HG03565 (cell line): ENCODE results near the gene SNN.
A peak's percentile ranks its signal among the peaks of the same experiment; 100 is the strongest.

Experiments
- ATAC-seq: cut with Tn5 transposase; IDR thresholded peaks from one replicate; pipeline ENCODE4 v1.9.1; 2021; ENCODE audit warnings: mild to moderate bottlenecking, moderate library complexity; ENCODE audit not compliant: unreplicated experiment

SNN gene

GRCh38 chr16:11667824-11668622 lies at the start of gene SNN:
TSS of gene SNN (plus strand) at chr16:11668455. CDS start at chr16:11676060, 7,605 bp downstream.
- ATAC-seq, result peak; percentile 36

- no peak for ATAC-seq
These were observed 48.9 kb upstream of the SNN start for GRCh38 chr16:11619327-11619851.

- no peak for ATAC-seq
These were observed 47.8 kb upstream of the SNN start for GRCh38 chr16:11620243-11621003.

GRCh38 chr16:11621539-11621919 lies 46.7 kb upstream of the SNN start:
- no peak for ATAC-seq

- ATAC-seq, result no peak
These were observed 46.2 kb upstream of the SNN start for GRCh38 chr16:11621920-11622651.

GRCh38 chr16:11624205-11624604 lies 44.0 kb upstream of the SNN start:
- no peak for ATAC-seq

- ATAC-seq, result no peak
These were observed 43.3 kb upstream of the SNN start for GRCh38 chr16:11624636-11625607.

- ATAC-seq, result no peak
These were observed 42.5 kb upstream of the SNN start for GRCh38 chr16:11625769-11626168.

- ATAC-seq, result no peak
These were observed 41.5 kb upstream of the SNN start for GRCh38 chr16:11626657-11627291.

- ATAC-seq, result no peak
These were observed 41.0 kb upstream of the SNN start for GRCh38 chr16:11627292-11627663.

- no peak for ATAC-seq
These were observed 40.3 kb upstream of the SNN start for GRCh38 chr16:11627822-11628457.

GRCh38 chr16:11629071-11630030 lies 38.9 kb upstream of the SNN start:
- ATAC-seq, result no peak

- no peak for ATAC-seq
These were observed 38.0 kb upstream of the SNN start for GRCh38 chr16:11630046-11630767.

GRCh38 chr16:11630768-11631056 lies 37.5 kb upstream of the SNN start:
- no peak for ATAC-seq

GRCh38 chr16:11631214-11631613 lies 37.0 kb upstream of the SNN start:
- no peak for ATAC-seq

GRCh38 chr16:11632455-11632939 lies 35.8 kb upstream of the SNN start:
- ATAC-seq, result no peak

- no peak for ATAC-seq
These were observed 35.1 kb upstream of the SNN start for GRCh38 chr16:11633113-11633512.

- ATAC-seq, result no peak
These were observed 33.9 kb upstream of the SNN start for GRCh38 chr16:11634312-11634711.
